Body of pancreas (tissue), 4 donors: ENCODE results near the gene SFXN3.

Source experiments
- CTCF ChIP-seq, 7 experiments: fragments of 450-650 bp in 4 of 7; fragments of 200-600 bp in 3 of 7; sonication (generic) in 3 of 7; IDR thresholded peaks; one replicate each; pipeline ENCODE4 v1.5.1; 2016 to 2019; ENCODE audit warnings: antibody characterized with exemption in 7 of 7
- POLR2A ChIP-seq, 3 donors: fragments of 450-650 bp; IDR thresholded peaks; one replicate each; pipeline ENCODE4 v1.6.1; 2016; ENCODE audit warnings: antibody characterized with exemption in 3 of 3, mild to moderate bottlenecking in 2 of 3

GRCh38 chr10:101040851-101041250, 9.8 kb downstream of the SFXN3 start:
- TF ChIP-seq CTCF (IDR thresholded peaks at IDR 0.05) (no peak), POLR2A (IDR thresholded peaks at IDR 0.05) (no peak)
